ENCODE results near the gene KIF4A. TPM values are rescaled to one million over a fixed set of nuclear protein-coding genes. Genes with fewer than 3 reads are reported as not detected.

The KIF4A gene
- total and polyA plus RNA-seq, 7 experiments from 2014 or later = 0.20 to 26.5 (median 0.21) TPM; not detected in 3

GRCh38 chrX:70424801-70425200, 134.9 kb downstream of the KIF4A start:
- Mint-ChIP-seq H3K4me3 (no peak overlapping the region), H3K4me1 (peaks cover 0 to 4% (median 0%) of the 10 kb centered on the region in 7 donors), H3K27ac (no peak overlapping the region), H3K36me3 (no peaks in the 10 kb centered on the region), H3K9me3 (peaks cover 0 to 2% (median 0%) of the 10 kb centered on the region in 11 donors), H3K27me3 (no peaks in the 10 kb centered on the region)
- no peak for ATAC-seq
- no peak overlapping the region for H3K27ac ChIP-seq (ENCODE audit: low read depth, low read length)
- no peaks in the 10 kb centered on the region for H3K9me3 ChIP-seq (ENCODE audit: control insufficient read depth in 2 of 3, low read length in 3 of 3)
- no peaks in the 10 kb centered on the region for H3K4me1 ChIP-seq (ENCODE audit: control insufficient read depth in 2 of 2, insufficient read depth in 2 of 2, low read length in 2 of 2)
- H3K27me3 ChIP-seq (ENCODE audit: control insufficient read depth in 2 of 2, insufficient read depth in 2 of 2, low read length in 2 of 2) = no peaks in the 10 kb centered on the region
- no peak for DNase-seq
- intact Hi-C loops (cut with micrococcal nuclease) = no loop called here
- no peak overlapping the region for H3K4me3 ChIP-seq (ENCODE audit: low read length)
- ChIA-PET CTCF (no interaction called here), POLR2A (no interaction called here)
- H3K36me3 ChIP-seq (ENCODE audit: control insufficient read depth in 2 of 3, insufficient read depth in 3 of 3, low read length in 3 of 3) = no peaks in the 10 kb centered on the region

DNA sequence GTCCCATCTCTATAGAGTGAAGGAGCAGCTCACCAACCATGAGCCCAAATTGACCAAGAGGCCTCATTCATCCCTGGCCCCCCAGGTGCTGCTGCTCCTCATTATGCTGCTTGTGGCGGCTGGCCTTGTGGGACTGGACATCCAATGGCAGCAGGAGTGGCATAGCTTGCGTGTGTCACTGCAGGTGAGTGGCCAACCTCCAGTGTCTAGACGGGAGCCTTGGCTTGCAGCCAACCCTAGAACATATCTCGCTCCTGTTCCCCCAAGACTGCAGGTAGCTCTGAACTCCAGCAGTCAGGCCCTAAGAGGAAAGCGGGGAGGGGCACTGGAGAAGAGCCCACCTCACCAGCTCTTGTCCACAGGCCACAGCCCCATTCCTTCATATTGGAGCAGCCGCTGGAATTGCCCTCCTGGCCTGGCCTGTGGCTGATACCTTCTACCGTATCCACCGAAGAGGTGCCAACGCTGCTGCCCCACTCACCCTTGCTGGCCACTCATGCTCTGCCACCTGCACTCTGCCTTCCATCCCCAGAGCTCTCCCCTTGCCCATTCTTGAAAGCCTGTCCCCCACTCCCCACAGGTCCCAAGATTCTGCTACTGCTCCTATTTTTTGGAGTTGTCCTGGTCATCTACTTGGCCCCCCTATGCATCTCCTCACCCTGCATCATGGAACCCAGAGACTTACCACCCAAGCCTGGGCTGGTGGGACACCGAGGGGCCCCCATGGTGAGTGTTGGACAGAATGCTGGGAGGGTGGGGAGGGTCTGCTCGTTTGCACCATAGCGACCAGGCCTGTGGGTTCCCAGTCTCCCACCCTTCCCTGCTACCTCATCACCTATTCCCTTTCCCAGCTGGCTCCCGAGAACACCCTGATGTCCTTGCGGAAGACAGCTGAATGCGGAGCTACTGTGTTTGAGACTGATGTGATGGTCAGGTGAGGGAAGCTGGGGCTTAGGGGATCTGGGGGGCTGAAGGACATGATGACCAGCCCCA, 136.7 kb downstream of the KIF4A start:
- no peaks in the 10 kb centered on the region for H3K4me1 ChIP-seq (ENCODE audit: control insufficient read depth in 2 of 2, insufficient read depth in 2 of 2, low read length in 2 of 2)
- Mint-ChIP-seq H3K27ac (no peak overlapping the region), H3K36me3 (no peaks in the 10 kb centered on the region), H3K27me3 (no peaks in the 10 kb centered on the region), H3K4me3 (no peak overlapping the region), H3K9me3 (peaks cover 0 to 2% (median 0%) of the 10 kb centered on the region in 11 donors), H3K4me1 (peaks cover 0 to 4% (median 0%) of the 10 kb centered on the region in 7 donors)
- no peak overlapping the region for H3K27ac ChIP-seq (ENCODE audit: low read depth, low read length)
- no peaks in the 10 kb centered on the region for H3K9me3 ChIP-seq (ENCODE audit: control insufficient read depth in 2 of 3, low read length in 3 of 3)
- intact Hi-C loops (cut with micrococcal nuclease) = no loop called here
- ChIA-PET CTCF (interaction anchor here (0.6 kb wide), 1 partner anchor 733 kb away, joined by 3 read pairs; no protein-coding TSS in a partner anchor), POLR2A (no interaction called here)
- no peak overlapping the region for H3K4me3 ChIP-seq (ENCODE audit: low read length)
- DNase-seq (no peak), ATAC-seq (no peak)
- no peaks in the 10 kb centered on the region for H3K36me3 ChIP-seq (ENCODE audit: control insufficient read depth in 2 of 3, insufficient read depth in 3 of 3, low read length in 3 of 3)
- H3K27me3 ChIP-seq (ENCODE audit: control insufficient read depth in 2 of 2, insufficient read depth in 2 of 2, low read length in 2 of 2) = no peaks in the 10 kb centered on the region

DNA sequence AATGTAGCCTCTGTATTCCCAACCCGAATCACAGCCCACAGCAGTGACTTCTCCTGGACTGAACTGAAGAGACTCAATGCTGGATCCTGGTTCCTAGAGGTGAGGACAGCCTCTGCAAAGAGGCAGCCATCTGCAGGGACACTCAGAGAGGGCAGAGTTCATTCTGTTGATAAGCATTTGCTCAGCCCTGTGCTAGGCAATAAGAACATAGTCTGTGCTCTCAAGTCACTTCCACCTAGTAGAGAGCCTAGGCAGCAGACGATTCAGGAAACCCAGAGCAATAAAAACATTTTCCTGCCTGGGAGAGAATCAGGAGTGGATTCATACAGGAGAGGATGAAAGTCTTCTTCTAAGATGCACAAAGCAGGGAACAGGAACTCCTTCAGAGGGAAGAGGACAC, 137.5 kb downstream of the KIF4A start:
- H3K9me3 Mint-ChIP-seq = peaks cover 0 to 2% (median 0%) of the 10 kb centered on the region in 11 donors
- no peaks in the 10 kb centered on the region for H3K27me3 Mint-ChIP-seq
- Histone ChIP-seq H3K27ac (ENCODE audit: low read depth, low read length) (no peak overlapping the region), H3K4me3 (ENCODE audit: low read length) (no peak overlapping the region), H3K4me1 (ENCODE audit: control insufficient read depth in 2 of 2, insufficient read depth in 2 of 2, low read length in 2 of 2) (no peaks in the 10 kb centered on the region), H3K9me3 (ENCODE audit: control insufficient read depth in 2 of 3, low read length in 3 of 3) (no peaks in the 10 kb centered on the region), H3K36me3 (ENCODE audit: control insufficient read depth in 2 of 3, insufficient read depth in 3 of 3, low read length in 3 of 3) (no peaks in the 10 kb centered on the region), H3K27me3 (ENCODE audit: control insufficient read depth in 2 of 2, insufficient read depth in 2 of 2, low read length in 2 of 2) (no peaks in the 10 kb centered on the region)
- intact Hi-C loops (cut with micrococcal nuclease) = no loop called here
- H3K36me3 Mint-ChIP-seq = no peaks in the 10 kb centered on the region
- H3K4me3 Mint-ChIP-seq = no peak overlapping the region
- H3K27ac Mint-ChIP-seq = no peak overlapping the region
- ATAC-seq = no peak
- peaks cover 0 to 4% (median 0%) of the 10 kb centered on the region in 7 donors for H3K4me1 Mint-ChIP-seq
- CTCF ChIA-PET = no interaction called here
- no peak for DNase-seq
- POLR2A ChIA-PET = no interaction called here

DNA sequence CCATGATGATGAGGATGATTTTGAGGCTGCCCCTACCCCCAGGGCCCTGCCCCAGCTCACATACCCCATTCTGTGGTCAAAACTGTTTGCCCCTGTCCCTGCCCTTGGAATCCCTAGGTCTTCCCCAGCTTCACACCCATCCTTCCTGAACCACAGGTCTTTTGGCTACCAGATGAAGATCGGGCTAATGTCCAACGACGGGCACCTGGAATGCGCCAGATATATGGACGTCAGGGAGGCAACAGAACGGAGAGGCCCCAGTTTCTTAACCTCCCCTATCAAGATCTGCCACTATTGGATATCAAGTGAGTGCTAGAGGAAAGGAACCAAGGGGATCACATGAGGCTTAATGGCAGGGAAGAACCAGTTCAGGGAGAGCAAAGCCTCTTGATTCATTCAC, 139.9 kb downstream of the KIF4A start:
- H3K4me3 ChIP-seq (ENCODE audit: low read length) = no peak overlapping the region
- POLR2A ChIA-PET = no interaction called here
- Mint-ChIP-seq H3K4me3 (no peak overlapping the region), H3K9me3 (peaks cover 0 to 2% (median 0%) of the 10 kb centered on the region in 11 donors), H3K27ac (peak overlapping the region in 1 of 9 donors; percentile 17), H3K27me3 (peaks cover 0 to 2% (median 0%) of the 10 kb centered on the region in 5 donors), H3K36me3 (no peaks in the 10 kb centered on the region), H3K4me1 (peaks cover 0 to 9% (median 8%) of the 10 kb centered on the region in 7 donors)
- CTCF ChIA-PET = no interaction called here
- no peaks in the 10 kb centered on the region for H3K27me3 ChIP-seq (ENCODE audit: control insufficient read depth in 2 of 2, insufficient read depth in 2 of 2, low read length in 2 of 2)
- H3K36me3 ChIP-seq (ENCODE audit: control insufficient read depth in 2 of 3, insufficient read depth in 3 of 3, low read length in 3 of 3) = no peaks in the 10 kb centered on the region
- intact Hi-C loops (cut with micrococcal nuclease) = loop anchor here (5.0 to 10.0 kb wide), 3 partner anchors 167 to 397 kb away; partner anchors contain the start of gene P2RY4 (in 1 of the 2)
- H3K27ac ChIP-seq (ENCODE audit: low read depth, low read length) = no peak overlapping the region
- DNase-seq (no peak), ATAC-seq (no peak)
- no peaks in the 10 kb centered on the region for H3K4me1 ChIP-seq (ENCODE audit: control insufficient read depth in 2 of 2, insufficient read depth in 2 of 2, low read length in 2 of 2)
- no peaks in the 10 kb centered on the region for H3K9me3 ChIP-seq (ENCODE audit: control insufficient read depth in 2 of 3, low read length in 3 of 3)

GRCh38 chrX:70432936-70433847, 143.3 kb downstream of the KIF4A start:
- H3K27me3 ChIP-seq (ENCODE audit: control insufficient read depth in 2 of 2, insufficient read depth in 2 of 2, low read length in 2 of 2) = no peaks in the 10 kb centered on the region
- no peaks in the 10 kb centered on the region for H3K9me3 ChIP-seq (ENCODE audit: control insufficient read depth in 2 of 3, low read length in 3 of 3)
- Mint-ChIP-seq H3K9me3 (peaks cover 0 to 2% (median 0%) of the 10 kb centered on the region in 11 donors), H3K27me3 (peaks cover 0 to 18% (median 8%) of the 10 kb centered on the region in 5 donors), H3K4me1 (peaks cover 0 to 17% (median 9%) of the 10 kb centered on the region in 7 donors), H3K4me3 (peak overlapping the region; percentile 43 to 94 (median 90)), H3K27ac (peak overlapping the region; percentile 71 to 94 (median 89)), H3K36me3 (no peaks in the 10 kb centered on the region)
- peak overlapping the region; percentile 7 for H3K27ac ChIP-seq (ENCODE audit: low read depth, low read length)
- ATAC-seq (no peak), DNase-seq (no peak)
- H3K4me1 ChIP-seq (ENCODE audit: control insufficient read depth in 2 of 2, insufficient read depth in 2 of 2, low read length in 2 of 2) = peaks cover 0 to 3% of the 10 kb centered on the region in 2 donors
- H3K4me3 ChIP-seq (ENCODE audit: low read length) = peak overlapping the region; percentile 79
- POLR2A ChIA-PET = interaction anchor here (1.0 to 2.3 kb wide), 2 partner anchors 143 to 300 kb away, joined by 3 to 8 read pairs; partner anchors contain the start of genes IGBP1, KIF4A and PDZD11
- intact Hi-C loops (cut with micrococcal nuclease) = loop anchor here (1.0 to 10.0 kb wide), 6 partner anchors 143 to 401 kb away; partner anchors contain the start of genes IGBP1 (in 1 of the 2), KIF4A (in 1 of the 2) and P2RY4 (in 1 of the 2)
- CTCF ChIA-PET = interaction anchor here (0.6 to 1.8 kb wide), 5 partner anchors 34 to 1639 kb away, joined by 3 to 5 read pairs (median 3); no protein-coding TSS in a partner anchor
- H3K36me3 ChIP-seq (ENCODE audit: control insufficient read depth in 2 of 3, insufficient read depth in 3 of 3, low read length in 3 of 3) = no peaks in the 10 kb centered on the region

Measured in naive thymus-derived CD4-positive, alpha-beta T cell (primary cell).